K562 (cell line): ENCODE data around the gene MS4A7. TPM values are rescaled to one million over a fixed set of nuclear protein-coding genes. Genes with fewer than 3 reads are reported as not detected.

Source experiments
- ATAC-seq: fragments of 200-7000 bp; cut with Tn5 transposase; 3 replicates; pipeline ENCODE4 v1.9.1; 2020; ENCODE audit warnings: moderate library complexity
- BruUV-seq: library from RNA; stranded (reverse); fragments of 400-500 nt; replicated peaks from 2 replicates; lab custom pipeline; 2021; lab: Mats Ljungman, UMichigan
- CTCF ChIA-PET: fragments of 300-600 bp; formaldehyde crosslinking; extraction: SDS; loops from one replicate; lab custom pipeline; 2021; ENCODE audit warnings: low intra/inter-chr PET ratio; lab: Yijun Ruan, JAX
- POLR2A ChIA-PET: fragments of 300-600, 350-650 bp; sonication (Branson Sonifier 250); formaldehyde crosslinking; extraction: SDS; loops from one replicate; lab custom pipeline; 2021; ENCODE audit warnings: antibody characterized with exemption, inconsistent platforms; lab: Yijun Ruan, JAX
- DNase-seq, 4 experiments: peaks; one replicate each; pipeline versions ENCODE4 v3.0.0 to v3.0.0-alpha.2; 2011 to 2018; ENCODE audit warnings: low spot score in 3 of 4, mixed read lengths in 3 of 4; ENCODE audit errors: extremely low read depth in 1 of 4
- FAIRE-seq: peaks from 2 replicates; lab custom pipeline; 2011; peaks lifted over from hg19 to GRCh38; lab: Jason Lieb, UNC
- H2AFZ ChIP-seq: 2 replicates; pipeline ENCODE4 v1.6.0; 2011; ENCODE audit warnings: low read depth, low read length, control low read depth, inconsistent platforms
- H3K27ac ChIP-seq: fragments of 200-600 bp; 3 replicates; pipeline ENCODE4 v1.8.0; 2011; ENCODE audit warnings: low read depth, mild to moderate bottlenecking, control low read depth, inconsistent platforms, low read length, moderate library complexity, mixed read lengths; ENCODE audit errors: extremely low read depth
- H3K27me3 ChIP-seq, 2 experiments: fragments of 300-600 bp in 1 of 2; 2 replicates in 1 of 2; 3 replicates in 1 of 2; pipeline versions ENCODE4 v1.6.0 to v1.8.0; 2011; ENCODE audit warnings: inconsistent platforms in 2 of 2, low read length in 2 of 2, mild to moderate bottlenecking in 1 of 2, mixed read lengths in 1 of 2, moderate library complexity in 1 of 2; ENCODE audit not compliant: control insufficient read depth in 2 of 2, insufficient read depth in 2 of 2
- H3K36me3 ChIP-seq: fragments of 300-600 bp; 3 replicates; pipeline ENCODE4 v1.8.0; 2011; ENCODE audit warnings: mild to moderate bottlenecking, low read length, inconsistent platforms; ENCODE audit not compliant: control insufficient read depth, insufficient read depth
- H3K4me1 ChIP-seq, 2 experiments: fragments of 200-600 bp in 1 of 2; replicated peaks in 1 of 2; 2 replicates in 1 of 2; 3 replicates in 1 of 2; pipeline versions ENCODE4 v1.5.1 to v1.8.0; 2011; ENCODE audit warnings: inconsistent platforms in 2 of 2, low read length in 2 of 2, mild to moderate bottlenecking in 1 of 2, mixed read lengths in 1 of 2, moderate library complexity in 1 of 2; ENCODE audit not compliant: control insufficient read depth in 2 of 2, insufficient read depth in 2 of 2
- H3K4me2 ChIP-seq: 2 replicates; pipeline ENCODE4 v1.6.1; 2011; ENCODE audit warnings: low read length, control low read depth, inconsistent platforms, mixed read lengths; ENCODE audit not compliant: insufficient read depth
- H3K4me3 ChIP-seq: fragments of 200-600 bp; sonication (generic), shearing (Covaris generic); 2 replicates; pipeline ENCODE4 v1.5.1; 2016; ENCODE audit warnings: control low read depth, inconsistent platforms
- H3K79me2 ChIP-seq: fragments of 200-600 bp; 3 replicates; pipeline ENCODE4 v1.8.0; 2011; ENCODE audit warnings: low read length, inconsistent platforms; ENCODE audit not compliant: control insufficient read depth, insufficient read depth
- H3K9ac ChIP-seq, 2 experiments: 2 replicates each; pipeline versions ENCODE4 v1.6.0 to v1.6.1; 2011; ENCODE audit warnings: low read depth in 2 of 2, low read length in 2 of 2, control low read depth in 1 of 2, inconsistent platforms in 1 of 2, mild to moderate bottlenecking in 1 of 2, mixed read lengths in 1 of 2; ENCODE audit not compliant: insufficient read depth in 1 of 2
- H3K9me1 ChIP-seq: one replicate; pipeline ENCODE4 v1.6.0; 2011; ENCODE audit warnings: inconsistent platforms, mild to moderate bottlenecking, low read length, moderate library complexity; ENCODE audit not compliant: control insufficient read depth, insufficient read depth
- H3K9me3 ChIP-seq: replicated peaks from 2 replicates; pipeline ENCODE4 v1.5.1; 2011; ENCODE audit warnings: low read depth, low read length, inconsistent platforms; ENCODE audit not compliant: control insufficient read depth, insufficient read depth
- H4K20me1 ChIP-seq: replicated peaks from 2 replicates; pipeline ENCODE4 v1.6.1; 2011; ENCODE audit warnings: low read length, inconsistent platforms, mixed read lengths; ENCODE audit not compliant: control insufficient read depth, insufficient read depth
- ARID3A ChIP-seq: IDR thresholded peaks from 2 replicates; pipeline ENCODE4 v1.6.1; 2012; ENCODE audit warnings: low read depth, low read length, improper control_type of control experiment, borderline replicate concordance
- CAMTA2 ChIP-seq: fragments of 250-450 bp; sonication (Bioruptor Pico); conservative IDR thresholded peaks from 2 replicates; pipeline ENCODE4 v1.5.1; 2022
- CHCHD3 ChIP-seq: fragments of 250-450 bp; sonication (Bioruptor Pico); IDR thresholded peaks from 2 replicates; pipeline ENCODE4 v2.1.2; 2022; ENCODE audit warnings: mild to moderate bottlenecking
- CTCF ChIP-seq, 3 experiments: IDR thresholded peaks in 2 of 3; conservative IDR thresholded peaks in 1 of 3; 2 replicates each; pipeline ENCODE4 v1.5.1; 2011 to 2012; ENCODE audit warnings: low read length in 3 of 3, mild to moderate bottlenecking in 3 of 3, control low read depth in 2 of 3, improper control_type of control experiment in 1 of 3, inconsistent platforms in 1 of 3, low read depth in 1 of 3, mixed read lengths in 1 of 3, moderate library complexity in 1 of 3; ENCODE audit not compliant: insufficient read depth in 2 of 3
- FOXJ3 ChIP-seq: sonication (generic); formaldehyde crosslinking; IDR thresholded peaks from 2 replicates; pipeline ENCODE4 v1.4.0; 2020; ENCODE audit warnings: mild to moderate bottlenecking, missing genetic modification reagents
- HNRNPUL1 ChIP-seq: fragments of 200-400 bp; formaldehyde crosslinking; IDR thresholded peaks from 2 replicates; pipeline ENCODE4 v1.6.1; 2017; ENCODE audit warnings: low read length
- JUND ChIP-seq, 2 experiments: IDR thresholded peaks; 2 replicates in 1 of 2; 3 replicates in 1 of 2; pipeline ENCODE4 v1.6.1; 2011; ENCODE audit warnings: borderline replicate concordance in 2 of 2, low read depth in 2 of 2, low read length in 2 of 2, improper control_type of control experiment in 1 of 2, missing biosample characterization in 1 of 2, missing genetic modification characterization in 1 of 2, missing genetic modification reagents in 1 of 2
- MAZ ChIP-seq, 2 experiments: fragments of 450-650 bp in 1 of 2; sonication (generic) in 1 of 2; formaldehyde crosslinking; IDR thresholded peaks in 1 of 2; conservative IDR thresholded peaks in 1 of 2; 2 replicates each; pipeline versions ENCODE4 v1.4.0 to v1.5.0; 2020; ENCODE audit warnings: mild to moderate bottlenecking in 1 of 2, missing genetic modification reagents in 1 of 2
- RAD21 ChIP-seq, 2 experiments: fragments of 250-450 bp in 1 of 2; fragments of 450-650 bp in 1 of 2; sonication (Bioruptor Pico) in 1 of 2; formaldehyde crosslinking in 1 of 2; IDR thresholded peaks in 1 of 2; conservative IDR thresholded peaks in 1 of 2; 2 replicates each; pipeline versions ENCODE4 v1.4.0 to v1.8.0; 2020 to 2022; ENCODE audit warnings: mild to moderate bottlenecking in 2 of 2, moderate library complexity in 1 of 2
- RBM15 ChIP-seq: fragments of 200-400 bp; formaldehyde crosslinking; IDR thresholded peaks from 2 replicates; pipeline ENCODE4 v1.6.1; 2018; ENCODE audit warnings: mild to moderate bottlenecking, low read length, moderate library complexity; ENCODE audit not compliant: insufficient read depth
- SMARCE1 ChIP-seq: fragments of 450-650 bp; IDR thresholded peaks from 2 replicates; pipeline ENCODE4 v1.7.1; 2016; ENCODE audit warnings: mild to moderate bottlenecking
- SMC3 ChIP-seq: conservative IDR thresholded peaks from 2 replicates; pipeline ENCODE4 v1.6.1; 2011; ENCODE audit warnings: low read depth, low read length, improper control_type of control experiment; ENCODE audit not compliant: insufficient read depth
- ZFP36 ChIP-seq: fragments of 150-350 bp; IDR thresholded peaks from 2 replicates; pipeline ENCODE4 v1.6.1; 2018; ENCODE audit warnings: low read length, low read depth; ENCODE audit not compliant: partially characterized antibody
- ZNF143 ChIP-seq: sonication (generic); formaldehyde crosslinking; IDR thresholded peaks from 2 replicates; pipeline ENCODE4 v1.9.0; 2022; ENCODE audit warnings: mild to moderate bottlenecking, missing genetic modification reagents
- WGBS: fragments of 100-300 bp; shearing (Covaris generic); methylation state at CpG from one replicate; pipeline ENCODE4 v1.1.6; 2016; ENCODE audit warnings: low coverage, mixed read lengths; ENCODE audit not compliant: insufficient coverage; ENCODE audit errors: missing lambda C conversion rate; 5-methylcytosine and 5-hydroxymethylcytosine counted together
- in situ Hi-C: fragments of 300-500 bp; cut with MboI; formaldehyde crosslinking; loops from 4 replicates; pipeline ENCODE4 v1.15.0; 2018; ENCODE audit warnings: inconsistent platforms, mixed read lengths
- intact Hi-C: fragments of 100-400 bp; cut with micrococcal nuclease; formaldehyde crosslinking; loops from 2 replicates; pipeline ENCODE4 v1.14.2; 2022
- polyA plus RNA-seq, 8 experiments: library from polyadenylated mRNA; depleted of rRNA in 4 of 8; stranded (reverse) in 5 of 8; unstranded in 3 of 8; fragments of >200 nt; fragmentation: Nextera tagmentation in 2 of 8; fragmentation: Illumina TruSeq in 1 of 8; extraction: Ambion mirVana in 2 of 8; extraction: Trizol in 1 of 8; gene quantifications; 2 replicates each; pipeline versions ENCODE4 v1.2.1 to v1.2.3, GENCODE V29; 2011 to 2014; ENCODE audit warnings: inconsistent platforms in 1 of 8, missing spikeins in 1 of 8
- total RNA-seq, 7 experiments: library from RNA; depleted of rRNA in 6 of 7; stranded (reverse); fragments of >200 nt in 6 of 7; fragmentation: Illumina TruSeq in 2 of 7; extraction: Trizol in 2 of 7; gene quantifications; 2 replicates each; pipeline versions ENCODE4 v1.2.1 to v1.2.3, GENCODE V29; 2011 to 2021; ENCODE audit warnings: low replicate concordance in 1 of 7
- TF ChIP-seq, protein P1 (sequence below): fragments of 450-650 bp; conservative IDR thresholded peaks from 2 replicates; pipeline ENCODE4 v1.6.1; 2016; ENCODE audit warnings: missing genetic modification characterization, low read depth, mild to moderate bottlenecking, missing compliant biosample characterization, moderate library complexity

MS4A7 gene
- total and polyA plus RNA-seq, 9 of the 15 experiments (the other 6 are each of a cell fraction or from before 2014, with no cell fraction given), result not detected

DNA sequence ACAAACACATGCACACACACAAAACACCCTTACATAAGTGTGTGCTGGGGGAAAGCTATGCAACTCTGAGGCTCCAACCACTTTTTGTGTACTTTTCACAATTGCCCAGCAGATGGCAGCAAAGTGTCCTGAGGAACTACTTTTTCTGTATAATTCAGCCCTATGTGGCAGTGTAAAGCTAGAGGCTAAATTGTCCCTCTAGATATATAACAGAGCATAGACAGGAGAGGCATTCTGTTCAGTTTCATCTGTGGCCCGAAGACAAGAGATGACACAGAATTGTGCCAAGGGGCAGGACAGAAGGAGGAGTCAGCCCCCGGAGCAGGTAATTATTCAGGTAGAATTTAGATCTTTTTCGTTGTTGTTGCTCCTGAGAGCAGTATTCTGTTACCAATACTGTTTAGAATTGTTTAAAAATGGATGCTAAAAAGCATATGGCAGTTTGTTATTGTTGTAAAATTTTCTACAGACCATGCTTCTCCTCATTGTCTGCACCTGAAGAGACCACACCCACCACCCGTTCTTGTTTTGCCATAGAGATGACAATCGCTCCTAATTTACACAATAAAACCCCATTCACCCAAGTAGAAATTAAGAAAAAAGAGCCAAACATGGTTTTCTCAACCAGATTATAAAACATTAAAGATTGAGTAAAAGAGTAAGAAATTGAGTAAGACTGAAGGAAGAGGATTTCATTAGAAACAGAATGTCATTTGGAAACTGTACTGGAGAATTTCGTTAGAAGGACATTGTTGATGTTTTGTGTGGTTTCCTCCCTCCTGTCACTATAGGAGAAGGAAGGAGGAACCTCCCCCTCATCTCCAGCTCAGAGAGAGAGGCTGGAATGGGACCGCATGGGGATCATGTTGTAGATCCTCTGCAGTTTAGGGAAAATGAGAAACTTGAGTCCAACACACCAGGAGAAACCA is 14.5 kb upstream of the MS4A7 start:
- POLR2A ChIA-PET, result interaction anchor here (1.0 kb wide), 1 partner anchor 14 kb away, joined by 3 read pairs; no protein-coding TSS in a partner anchor
- in situ Hi-C loops, result no loop called here
- WGBS, result 0% methylated on average over 7 of the region's 7 CpGs
- no peak for TF ChIP-seq CAMTA2 (CRISPR knock-in tag)
- no peak for TF ChIP-seq ARID3A
- peak; percentile 72 to 76 (median 76) for TF ChIP-seq CTCF (IDR thresholded peaks at IDR 0.05 in 2 of 3, conservative IDR thresholded peaks at IDR 0.05 in 1 of 3; ENCODE audit: insufficient read depth in 2 of 3, low read depth in 1 of 3, low read length in 3 of 3)
- TF ChIP-seq SMARCE1, result no peak
- TF ChIP-seq RAD21 (CRISPR knock-in tag; conservative IDR thresholded peaks at IDR 0.05 in 1 of 2, IDR thresholded peaks at IDR 0.05 in 1 of 2), result peak; percentile 50 to 70
- no peak for TF ChIP-seq MAZ (CRISPR knock-in tag; conservative IDR thresholded peaks at IDR 0.05 in 1 of 2, IDR thresholded peaks at IDR 0.05 in 1 of 2)
- no peak for TF ChIP-seq HNRNPUL1
- TF ChIP-seq, protein P1, sequence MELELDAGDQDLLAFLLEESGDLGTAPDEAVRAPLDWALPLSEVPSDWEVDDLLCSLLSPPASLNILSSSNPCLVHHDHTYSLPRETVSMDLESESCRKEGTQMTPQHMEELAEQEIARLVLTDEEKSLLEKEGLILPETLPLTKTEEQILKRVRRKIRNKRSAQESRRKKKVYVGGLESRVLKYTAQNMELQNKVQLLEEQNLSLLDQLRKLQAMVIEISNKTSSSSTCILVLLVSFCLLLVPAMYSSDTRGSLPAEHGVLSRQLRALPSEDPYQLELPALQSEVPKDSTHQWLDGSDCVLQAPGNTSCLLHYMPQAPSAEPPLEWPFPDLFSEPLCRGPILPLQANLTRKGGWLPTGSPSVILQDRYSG, result no peak
- no peak for TF ChIP-seq ZFP36
- no peak for TF ChIP-seq ZNF143 (CRISPR knock-in tag)
- TF ChIP-seq RBM15, result no peak
- TF ChIP-seq SMC3, result peak; percentile 28; the same call in 1 of the 2 replicates
- TF ChIP-seq CHCHD3 (CRISPR knock-in tag), result no peak
- TF ChIP-seq FOXJ3 (CRISPR knock-in tag), result no peak
- TF ChIP-seq JUND (IDR thresholded peaks at IDR 0.05; ENCODE audit: borderline replicate concordance, low read depth, low read length), result no peak
- no peak for TF ChIP-seq JUND (tag; IDR thresholded peaks at IDR 0.05; ENCODE audit: borderline replicate concordance, low read depth, low read length)

More for the DNA sequence above, 14.5 kb upstream of the MS4A7 start:
- Histone ChIP-seq H4K20me1 (no peaks in the 10 kb centered on the region), H2AFZ (no peak overlapping the region), H3K27ac (no peak overlapping the region), H3K4me3 (no peak overlapping the region), H3K9ac (no peak overlapping the region), H3K79me2 (no peaks in the 10 kb centered on the region), H3K36me3 (no peaks in the 10 kb centered on the region), H3K4me2 (no peak overlapping the region), H3K4me1 (no peaks in the 10 kb centered on the region), H3K9me1 (no peaks in the 10 kb centered on the region), H3K9me3 (no peaks in the 10 kb centered on the region), H3K27me3 (peaks cover 0 to 13% of the 10 kb centered on the region in 2 experiments; a peak in 2 of 5 replicates)
- peak; percentile 91 for FAIRE-seq
- peak; percentile 88 for ATAC-seq
- CTCF ChIA-PET, result interaction anchor here (1.3 to 1.5 kb wide), 2 partner anchors 122 to 255 kb away, joined by 8 to 15 read pairs; no protein-coding TSS in a partner anchor
- intact Hi-C loops, result loop anchor here (1.0 to 2.0 kb wide), 2 partner anchors 123 to 254 kb away; no protein-coding TSS in a partner anchor
- DNase-seq, result peak; percentile 47 to 63 (median 49)
- no TSS peak for BruUV-seq
